PFSK-1 (cell line): Measurements from ENCODE around the gene KLF1.

Experiments used
- FOXP2 ChIP-seq: optimal IDR thresholded peaks from 2 replicates; pipeline ENCODE3; 2011; ENCODE audit warnings: borderline replicate concordance, control low read depth, inconsistent platforms; ENCODE audit not compliant: insufficient read depth; ENCODE audit errors: extremely low read length, extremely low read depth
- POLR2AphosphoS5 ChIP-seq: IDR thresholded peaks from 2 replicates; pipeline ENCODE4 v1.6.1; 2012; ENCODE audit warnings: low read depth, mild to moderate bottlenecking, control low read depth, low read length, moderate library complexity
- REST ChIP-seq, 2 experiments: IDR thresholded peaks; 2 replicates each; pipeline versions ENCODE4 v1.6.1 to v1.8.0; 2011 to 2012; ENCODE audit warnings: low read depth in 2 of 2, low read length in 2 of 2, control low read depth in 1 of 2, inconsistent platforms in 1 of 2, mild to moderate bottlenecking in 1 of 2, moderate library complexity in 1 of 2; ENCODE audit not compliant: insufficient read depth in 1 of 2
- SIN3A ChIP-seq: IDR thresholded peaks from 2 replicates; pipeline ENCODE4 v1.6.1; 2012; ENCODE audit warnings: mild to moderate bottlenecking, low read length, moderate library complexity, borderline replicate concordance; ENCODE audit not compliant: insufficient read depth
- TAF1 ChIP-seq: IDR thresholded peaks from 2 replicates; pipeline ENCODE4 v1.6.1; 2012; ENCODE audit warnings: low read length, control low read depth, borderline replicate concordance; ENCODE audit not compliant: insufficient read depth

KLF1 gene

GRCh38 chr19:12834566-12834943 is 52.4 kb downstream of the KLF1 start, which contains the start of gene RTBDN:
Gene RTBDN (minus strand): TSS chr19:12834579. CDS start chr19:12829979, 4,600 bp downstream.
- TF ChIP-seq REST (IDR thresholded peaks at IDR 0.05; ENCODE audit: insufficient read depth in 1 of 2, low read depth in 2 of 2, low read length in 2 of 2) (no peak), FOXP2 (peak; percentile 4), POLR2AphosphoS5 (no peak), TAF1 (no peak), SIN3A (no peak)
